T-helper 9 cell (primary cell): ENCODE results near the gene GFRAL.
"Not testable (repeated sequence)": the region's sequence is repeated elsewhere in the genome, so short reads cannot be mapped to it uniquely, and the experiment has no call there.

Source experiments
- DNase-seq: peaks from one replicate; pipeline ENCODE4 v3.0.0-alpha.2; 2020
- total RNA-seq, 2 donors: gene quantifications; one replicate each; lab custom pipeline; 2026; lab: John Stamatoyannopoulos, UW

The GFRAL gene
- total RNA-seq, result 0 reads per million in 2 donors

GRCh38 chr6:55327169-55327568 is at the start of gene GFRAL:
Gene GFRAL, plus strand, starts transcription at chr6:55327469. Its CDS starts 86 bp downstream, at chr6:55327555.
- DNase-seq, result no peak

- DNase-seq, result no peak
Observed at GRCh38 chr6:55277646-55278045, 49.6 kb upstream of the GFRAL start.

- DNase-seq, result no peak
Observed at GRCh38 chr6:55281215-55281614, 46.1 kb upstream of the GFRAL start.

- DNase-seq, result no peak
Observed at GRCh38 chr6:55282115-55282514, 45.2 kb upstream of the GFRAL start.

GRCh38 chr6:55286824-55287223 is 40.4 kb upstream of the GFRAL start:
- no peak for DNase-seq

- no peak for DNase-seq
Observed at GRCh38 chr6:55290736-55291135, 36.5 kb upstream of the GFRAL start.

GRCh38 chr6:55293116-55293515 is 34.2 kb upstream of the GFRAL start:
- DNase-seq, result no peak

GRCh38 chr6:55297214-55297613 is 30.1 kb upstream of the GFRAL start:
- DNase-seq, result not testable (repeated sequence)

- DNase-seq, result no peak
Observed at GRCh38 chr6:55299286-55299985, 27.8 kb upstream of the GFRAL start.

GRCh38 chr6:55304747-55305146 is 22.5 kb upstream of the GFRAL start:
- no peak for DNase-seq

- DNase-seq, result no peak
Observed at GRCh38 chr6:55319961-55320695, 7.1 kb upstream of the GFRAL start.

GRCh38 chr6:55320696-55321086 is 6.6 kb upstream of the GFRAL start:
- DNase-seq, result no peak

GRCh38 chr6:55377150-55377549 is 49.9 kb downstream of the GFRAL start:
- DNase-seq, result no peak

GRCh38 chr6:55379471-55379870 is 52.2 kb downstream of the GFRAL start:
- DNase-seq, result no peak

- no peak for DNase-seq
Observed at GRCh38 chr6:55379895-55380294, 52.6 kb downstream of the GFRAL start.

GRCh38 chr6:55388211-55388610 is 60.9 kb downstream of the GFRAL start:
- no peak for DNase-seq

GRCh38 chr6:55395871-55396270 is 68.6 kb downstream of the GFRAL start:
- DNase-seq, result no peak

GRCh38 chr6:55397986-55398385 is 70.7 kb downstream of the GFRAL start:
- no peak for DNase-seq

- no peak for DNase-seq
Observed at GRCh38 chr6:55399351-55399750, 72.1 kb downstream of the GFRAL start.

GRCh38 chr6:55405474-55406235 is 78.4 kb downstream of the GFRAL start:
- DNase-seq, result no peak

- no peak for DNase-seq
Observed at GRCh38 chr6:55410674-55411073, 83.4 kb downstream of the GFRAL start.

GRCh38 chr6:55423933-55424332 is 96.7 kb downstream of the GFRAL start:
- DNase-seq, result no peak

GRCh38 chr6:55433446-55434130 is 106.3 kb downstream of the GFRAL start:
- DNase-seq, result no peak
